ENCODE data around the gene RACGAP1. TPM values are rescaled to one million over a fixed set of nuclear protein-coding genes. Genes with fewer than 3 reads are reported as not detected.

The RACGAP1 gene
- total RNA-seq, 2 donors from 2014 or later = 2.6 to 3.3 TPM

- TF ChIP-seq CTCF (IDR thresholded peaks at IDR 0.05) = no peak
- H3K27me3 ChIP-seq = no peaks in the 10 kb centered on the region
- no peaks in the 10 kb centered on the region for H3K36me3 ChIP-seq
- H3K4me3 ChIP-seq = no peak overlapping the region
- peaks cover 0 to 15% of the 10 kb centered on the region in 2 donors for H3K4me1 ChIP-seq
- H3K9me3 ChIP-seq = no peaks in the 10 kb centered on the region
- DNase-seq (ENCODE audit: low spot score) = no peak
- H3K27ac ChIP-seq = no peak overlapping the region
These were observed 56.3 kb downstream of the RACGAP1 start for GRCh38 chr12:49969027-49969426.

- no peaks in the 10 kb centered on the region for H3K27me3 ChIP-seq
- H3K27ac ChIP-seq = no peak overlapping the region
- no peak overlapping the region for H3K4me3 ChIP-seq
- TF ChIP-seq CTCF (IDR thresholded peaks at IDR 0.05) = no peak
- DNase-seq (ENCODE audit: low spot score) = no peak
- peaks cover 0 to 16% of the 10 kb centered on the region in 2 donors for H3K4me1 ChIP-seq
- H3K9me3 ChIP-seq = no peaks in the 10 kb centered on the region
- H3K36me3 ChIP-seq = no peaks in the 10 kb centered on the region
These were observed 56.8 kb downstream of the RACGAP1 start for GRCh38 chr12:49968471-49968870.

- TF ChIP-seq CTCF (IDR thresholded peaks at IDR 0.05) = no peak
- DNase-seq (ENCODE audit: low spot score) = no peak
- Histone ChIP-seq H3K27me3 (no peaks in the 10 kb centered on the region), H3K4me3 (peak overlapping the region in 1 of 2 donors; percentile 44), H3K36me3 (no peaks in the 10 kb centered on the region), H3K27ac (no peak overlapping the region), H3K4me1 (peaks cover 0 to 20% of the 10 kb centered on the region in 2 donors), H3K9me3 (no peaks in the 10 kb centered on the region)
These were observed 57.5 kb downstream of the RACGAP1 start for GRCh38 chr12:49967777-49968250.

- TF ChIP-seq CTCF (IDR thresholded peaks at IDR 0.05) = peak; percentile 76 to 86
- Histone ChIP-seq H3K36me3 (no peaks in the 10 kb centered on the region), H3K27ac (no peak overlapping the region)
These were observed 58.1 kb downstream of the RACGAP1 start for GRCh38 chr12:49967042-49967776.

GRCh38 chr12:49966511-49967041 is 58.7 kb downstream of the RACGAP1 start:
- Histone ChIP-seq H3K4me3 (no peak overlapping the region), H3K27me3 (no peaks in the 10 kb centered on the region), H3K4me1 (peaks cover 0 to 30% of the 10 kb centered on the region in 2 donors), H3K27ac (no peak overlapping the region), H3K36me3 (no peaks in the 10 kb centered on the region), H3K9me3 (no peaks in the 10 kb centered on the region)
- DNase-seq (ENCODE audit: low spot score) = no peak
- TF ChIP-seq CTCF (IDR thresholded peaks at IDR 0.05) = no peak

More at GRCh38 chr12:49967042-49967776, 58.1 kb downstream of the RACGAP1 start:
- peak; percentile 91 for DNase-seq (ENCODE audit: low spot score)
- H3K4me1 ChIP-seq = peaks cover 0 to 27% of the 10 kb centered on the region in 2 donors
- no peaks in the 10 kb centered on the region for H3K9me3 ChIP-seq
- H3K4me3 ChIP-seq = peak overlapping the region in 1 of 2 donors; percentile 44
- no peaks in the 10 kb centered on the region for H3K27me3 ChIP-seq
